PFSK-1 (cell line): ENCODE data around the gene TCF3.
A peak's percentile ranks its signal among the peaks of the same experiment; 100 is the strongest.

ENCODE experiments used
- FOXP2 ChIP-seq: optimal IDR thresholded peaks from 2 replicates; pipeline ENCODE3; 2011; ENCODE audit warnings: borderline replicate concordance, control low read depth, inconsistent platforms; ENCODE audit not compliant: insufficient read depth; ENCODE audit errors: extremely low read length, extremely low read depth
- POLR2AphosphoS5 ChIP-seq: IDR thresholded peaks from 2 replicates; pipeline ENCODE4 v1.6.1; 2012; ENCODE audit warnings: low read depth, mild to moderate bottlenecking, control low read depth, low read length, moderate library complexity
- SIN3A ChIP-seq: IDR thresholded peaks from 2 replicates; pipeline ENCODE4 v1.6.1; 2012; ENCODE audit warnings: mild to moderate bottlenecking, low read length, moderate library complexity, borderline replicate concordance; ENCODE audit not compliant: insufficient read depth
- TAF1 ChIP-seq: IDR thresholded peaks from 2 replicates; pipeline ENCODE4 v1.6.1; 2012; ENCODE audit warnings: low read length, control low read depth, borderline replicate concordance; ENCODE audit not compliant: insufficient read depth
- TF ChIP-seq, protein P1 (sequence below), 2 experiments: IDR thresholded peaks; 2 replicates each; pipeline versions ENCODE4 v1.6.1 to v1.8.0; 2011 to 2012; ENCODE audit warnings: low read depth in 2 of 2, low read length in 2 of 2, control low read depth in 1 of 2, inconsistent platforms in 1 of 2, mild to moderate bottlenecking in 1 of 2, moderate library complexity in 1 of 2; ENCODE audit not compliant: insufficient read depth in 1 of 2

TCF3 gene

GRCh38 chr19:1608359-1609102 is 43.9 kb downstream of the TCF3 start:
- TF ChIP-seq, protein P1, sequence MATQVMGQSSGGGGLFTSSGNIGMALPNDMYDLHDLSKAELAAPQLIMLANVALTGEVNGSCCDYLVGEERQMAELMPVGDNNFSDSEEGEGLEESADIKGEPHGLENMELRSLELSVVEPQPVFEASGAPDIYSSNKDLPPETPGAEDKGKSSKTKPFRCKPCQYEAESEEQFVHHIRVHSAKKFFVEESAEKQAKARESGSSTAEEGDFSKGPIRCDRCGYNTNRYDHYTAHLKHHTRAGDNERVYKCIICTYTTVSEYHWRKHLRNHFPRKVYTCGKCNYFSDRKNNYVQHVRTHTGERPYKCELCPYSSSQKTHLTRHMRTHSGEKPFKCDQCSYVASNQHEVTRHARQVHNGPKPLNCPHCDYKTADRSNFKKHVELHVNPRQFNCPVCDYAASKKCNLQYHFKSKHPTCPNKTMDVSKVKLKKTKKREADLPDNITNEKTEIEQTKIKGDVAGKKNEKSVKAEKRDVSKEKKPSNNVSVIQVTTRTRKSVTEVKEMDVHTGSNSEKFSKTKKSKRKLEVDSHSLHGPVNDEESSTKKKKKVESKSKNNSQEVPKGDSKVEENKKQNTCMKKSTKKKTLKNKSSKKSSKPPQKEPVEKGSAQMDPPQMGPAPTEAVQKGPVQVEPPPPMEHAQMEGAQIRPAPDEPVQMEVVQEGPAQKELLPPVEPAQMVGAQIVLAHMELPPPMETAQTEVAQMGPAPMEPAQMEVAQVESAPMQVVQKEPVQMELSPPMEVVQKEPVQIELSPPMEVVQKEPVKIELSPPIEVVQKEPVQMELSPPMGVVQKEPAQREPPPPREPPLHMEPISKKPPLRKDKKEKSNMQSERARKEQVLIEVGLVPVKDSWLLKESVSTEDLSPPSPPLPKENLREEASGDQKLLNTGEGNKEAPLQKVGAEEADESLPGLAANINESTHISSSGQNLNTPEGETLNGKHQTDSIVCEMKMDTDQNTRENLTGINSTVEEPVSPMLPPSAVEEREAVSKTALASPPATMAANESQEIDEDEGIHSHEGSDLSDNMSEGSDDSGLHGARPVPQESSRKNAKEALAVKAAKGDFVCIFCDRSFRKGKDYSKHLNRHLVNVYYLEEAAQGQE (IDR thresholded peaks at IDR 0.05; ENCODE audit: insufficient read depth in 1 of 2, low read depth in 2 of 2, low read length in 2 of 2) = no peak
- TF ChIP-seq POLR2AphosphoS5 = no peak; the same call in none of the 2 replicates

GRCh38 chr19:1606138-1606651 is 46.2 kb downstream of the TCF3 start:
- no peak; the same call in 1 of the 2 replicates for TF ChIP-seq TAF1
- no peak for TF ChIP-seq SIN3A

DNA sequence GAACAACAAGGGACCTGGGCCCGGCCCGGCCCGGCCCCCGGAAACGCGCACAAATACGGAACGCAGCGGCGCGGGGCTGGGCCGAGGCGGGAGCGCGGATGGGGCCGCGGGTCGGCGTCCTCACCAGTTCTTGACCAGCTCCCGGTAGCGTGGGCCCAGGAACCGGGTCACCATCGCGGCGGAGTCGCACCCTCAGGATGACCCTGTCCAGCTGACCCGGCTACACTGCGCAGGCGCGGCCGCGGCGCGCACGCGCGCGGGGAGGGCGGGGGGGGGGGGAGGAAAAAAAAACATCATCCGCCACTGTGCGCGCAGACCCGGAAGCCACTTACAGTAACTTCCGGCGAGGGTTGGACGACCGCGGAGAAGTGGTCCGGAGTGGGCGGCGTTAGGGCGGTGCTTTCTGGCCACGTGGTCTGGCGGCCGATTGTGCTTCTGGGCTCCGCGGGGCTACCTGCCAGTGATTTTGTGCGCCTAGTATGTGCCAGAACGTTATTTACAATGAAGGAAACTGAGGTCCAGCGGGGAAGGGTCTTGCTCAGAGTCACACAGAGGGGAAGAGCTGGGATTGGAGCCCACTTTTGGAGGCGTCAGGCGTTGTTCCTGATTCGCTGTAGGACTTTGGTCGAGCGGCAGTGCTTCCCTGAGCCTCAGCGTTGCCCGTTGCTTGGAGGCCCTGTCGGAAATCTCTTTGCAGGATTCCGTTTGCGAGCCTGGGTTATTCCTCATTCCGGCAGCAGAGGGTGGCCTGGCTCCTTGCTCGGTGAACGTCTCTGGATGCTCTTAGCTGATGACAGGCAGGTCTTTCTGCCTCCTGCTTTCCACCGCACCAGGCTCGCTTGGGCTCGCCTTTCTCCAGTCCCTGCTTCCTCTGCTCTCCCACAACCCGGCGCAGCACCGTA is 46.9 kb downstream of the TCF3 start, which contains the start of gene UQCR11:
Gene UQCR11, minus strand, starts transcription at position 227 of the 902 bp plus-strand sequence. Its CDS starts 53 bp downstream, at position 174.
- TF ChIP-seq TAF1 (peak; percentile 72; the same call in 1 of the 2 replicates), FOXP2 (peak; percentile 50), SIN3A (0 out of 2 replicates have a peak, but pooled peaks have one; percentile 9), POLR2AphosphoS5 (peak; percentile 98)
- TF ChIP-seq, protein P1 (IDR thresholded peaks at IDR 0.05; ENCODE audit: insufficient read depth in 1 of 2, low read depth in 2 of 2, low read length in 2 of 2) = 0 out of 4 replicates have a peak, but pooled peaks of 1 of the 2 experiments have one; percentile 29

- TF ChIP-seq POLR2AphosphoS5 (no peak), FOXP2 (no peak), TAF1 (no peak), SIN3A (no peak)
- TF ChIP-seq, protein P1 (IDR thresholded peaks at IDR 0.05; ENCODE audit: insufficient read depth in 1 of 2, low read depth in 2 of 2, low read length in 2 of 2) = no peak
Measured at GRCh38 chr19:1602091-1602707, 50.2 kb downstream of the TCF3 start.

- TF ChIP-seq FOXP2 = no peak
- no peak for TF ChIP-seq TAF1
- TF ChIP-seq SIN3A = no peak
- TF ChIP-seq POLR2AphosphoS5 = no peak
- TF ChIP-seq, protein P1 (IDR thresholded peaks at IDR 0.05; ENCODE audit: insufficient read depth in 1 of 2, low read depth in 2 of 2, low read length in 2 of 2) = no peak
Measured at GRCh38 chr19:1601613-1602064, 50.8 kb downstream of the TCF3 start.
